Neuronal stem cell (in vitro differentiated cells): ENCODE data around the gene GPBAR1.
A peak's percentile ranks its signal among the peaks of the same experiment; 100 is the strongest.
"Not testable (repeated sequence)": the region's sequence is repeated elsewhere in the genome, so short reads cannot be mapped to it uniquely, and the experiment has no call there.

ENCODE experiments used
- DNase-seq: peaks from one replicate; pipeline ENCODE4 v3.0.0-alpha.2; 2013; ENCODE audit warnings: low spot score
- H2AFZ ChIP-seq: one replicate; pipeline ENCODE4 v1.6.1; 2013; ENCODE audit warnings: mild to moderate bottlenecking, low read length, inconsistent platforms
- H2AK5ac ChIP-seq: 2 replicates; pipeline ENCODE4 v1.6.1; 2013; ENCODE audit warnings: low read depth, mild to moderate bottlenecking, inconsistent platforms, low read length, moderate library complexity, mixed read lengths
- H2BK120ac ChIP-seq: 2 replicates; pipeline ENCODE4 v1.6.1; 2013; ENCODE audit warnings: low read depth, mild to moderate bottlenecking, inconsistent platforms, low read length, moderate library complexity, mixed read lengths
- H2BK12ac ChIP-seq: one replicate; pipeline ENCODE4 v1.6.1; 2013; ENCODE audit warnings: low read length, inconsistent platforms
- H2BK15ac ChIP-seq: 2 replicates; pipeline ENCODE4 v1.6.1; 2013; ENCODE audit warnings: mild to moderate bottlenecking, low read length, inconsistent platforms, mixed read lengths
- H2BK5ac ChIP-seq: one replicate; pipeline ENCODE4 v1.6.1; 2013; ENCODE audit warnings: inconsistent platforms, mild to moderate bottlenecking, low read length, moderate library complexity
- H3K14ac ChIP-seq: one replicate; pipeline ENCODE4 v1.6.1; 2013; ENCODE audit warnings: low read length, inconsistent platforms
- H3K18ac ChIP-seq: 2 replicates; pipeline ENCODE4 v1.6.1; 2013; ENCODE audit warnings: low read length, inconsistent platforms
- H3K23ac ChIP-seq: 2 replicates; pipeline ENCODE4 v1.6.1; 2013; ENCODE audit warnings: low read depth, mild to moderate bottlenecking, mixed read lengths, low read length, inconsistent platforms; ENCODE audit not compliant: poor library complexity
- H3K27ac ChIP-seq: replicated peaks from 3 replicates; pipeline ENCODE4 v1.5.1; 2013; ENCODE audit warnings: low read length, inconsistent platforms
- H3K27me3 ChIP-seq, 3 experiments: 2 replicates each; pipeline ENCODE4 v1.6.1; 2013; ENCODE audit warnings: low read length in 3 of 3, mild to moderate bottlenecking in 2 of 3, inconsistent platforms in 1 of 3, low read depth in 1 of 3, mixed read lengths in 1 of 3, moderate library complexity in 1 of 3; ENCODE audit not compliant: control insufficient read depth in 3 of 3, insufficient read depth in 3 of 3
- H3K36me3 ChIP-seq, 2 donors: replicated peaks in 1 of 2; 2 replicates each; pipeline ENCODE4 v1.6.1; 2013; ENCODE audit warnings: low read length in 2 of 2; ENCODE audit not compliant: control insufficient read depth in 2 of 2, insufficient read depth in 2 of 2
- H3K4ac ChIP-seq: 2 replicates; pipeline ENCODE4 v1.6.1; 2013; ENCODE audit warnings: inconsistent platforms, mild to moderate bottlenecking, low read length, moderate library complexity
- H3K4me1 ChIP-seq, 2 donors: 1 replicate in 1 of 2; 2 replicates in 1 of 2; pipeline ENCODE4 v1.6.1; 2013; ENCODE audit warnings: low read length in 2 of 2, low read depth in 1 of 2; ENCODE audit not compliant: control insufficient read depth in 2 of 2, insufficient read depth in 1 of 2
- H3K4me2 ChIP-seq: one replicate; pipeline ENCODE4 v1.6.1; 2013; ENCODE audit warnings: mild to moderate bottlenecking, low read length, inconsistent platforms; ENCODE audit not compliant: insufficient read depth, poor library complexity, severe bottlenecking
- H3K4me3 ChIP-seq, 2 donors: 2 replicates each; pipeline ENCODE4 v1.5.1; 2013; ENCODE audit warnings: low read length in 2 of 2, mild to moderate bottlenecking in 2 of 2, inconsistent platforms in 1 of 2, moderate library complexity in 1 of 2
- H3K79me1 ChIP-seq: one replicate; pipeline ENCODE4 v1.6.1; 2013; ENCODE audit warnings: low read depth, mild to moderate bottlenecking, inconsistent platforms, low read length, moderate library complexity
- H3K9ac ChIP-seq: one replicate; pipeline ENCODE4 v1.6.1; 2013; ENCODE audit warnings: mild to moderate bottlenecking, low read depth, low read length, inconsistent platforms; ENCODE audit not compliant: poor library complexity
- H3K9me3 ChIP-seq, 2 donors: replicated peaks in 1 of 2; 2 replicates each; pipeline versions ENCODE3 to v1.6.1; 2013; ENCODE audit warnings: low read length in 2 of 2, mild to moderate bottlenecking in 2 of 2, inconsistent platforms in 1 of 2, low read depth in 1 of 2, mixed read lengths in 1 of 2, moderate library complexity in 1 of 2; ENCODE audit not compliant: control insufficient read depth in 2 of 2, insufficient read depth in 1 of 2
- H4K8ac ChIP-seq: one replicate; pipeline ENCODE4 v1.6.1; 2013; ENCODE audit warnings: low read depth, mild to moderate bottlenecking, inconsistent platforms, low read length, moderate library complexity
- H4K91ac ChIP-seq: one replicate; pipeline ENCODE4 v1.6.1; 2013; ENCODE audit warnings: low read length, low read depth, mild to moderate bottlenecking, inconsistent platforms; ENCODE audit not compliant: poor library complexity
- WGBS, 2 donors: extraction: QIAGEN DNeasy Blood & Tissue Kit; methylation state at CpG; one replicate each; pipeline ENCODE4 v1.1.7; 2013; ENCODE audit warnings: missing lambda C conversion rate in 2 of 2, mixed read lengths in 1 of 2; ENCODE audit not compliant: insufficient read length in 2 of 2, insufficient replicate concordance in 1 of 2; ENCODE audit errors: extremely low coverage in 2 of 2; 5-methylcytosine and 5-hydroxymethylcytosine counted together

Gene GPBAR1

GRCh38 chr2:218273214-218273907 is 12.5 kb downstream of the GPBAR1 start:
- not testable (repeated sequence) for H3K9me3 ChIP-seq, H3K9ac ChIP-seq, H3K23ac ChIP-seq, H4K8ac ChIP-seq, H3K4ac ChIP-seq, H2BK12ac ChIP-seq, H3K4me3 ChIP-seq, H3K27ac ChIP-seq, H3K27me3 ChIP-seq, H2BK5ac ChIP-seq, H3K4me2 ChIP-seq, H3K4me1 ChIP-seq, H2AK5ac ChIP-seq, H3K14ac ChIP-seq, H2BK15ac ChIP-seq, H2BK120ac ChIP-seq, DNase-seq, H3K18ac ChIP-seq, H2AFZ ChIP-seq, H4K91ac ChIP-seq, H3K79me1 ChIP-seq
- WGBS, 2 donors, result no CpG with 5 or more reads among the region's 8 CpGs
- peaks cover 29 to 39% of the 10 kb centered on the region in 2 donors for H3K36me3 ChIP-seq

GRCh38 chr2:218273908-218274249 is 13.1 kb downstream of the GPBAR1 start:
- DNase-seq, result no peak
- no peak overlapping the region for H2BK12ac ChIP-seq
- peaks cover 30 to 39% of the 10 kb centered on the region in 2 donors for H3K36me3 ChIP-seq
- H2AFZ ChIP-seq, result no peak overlapping the region
- H3K18ac ChIP-seq, result no peak overlapping the region
- no peak overlapping the region for H2BK15ac ChIP-seq
- H3K27ac ChIP-seq, result no peak overlapping the region
- H3K9ac ChIP-seq, result no peak overlapping the region
- no peak overlapping the region for H3K4me3 ChIP-seq
- H2BK5ac ChIP-seq, result no peak overlapping the region
- H3K79me1 ChIP-seq, result peaks cover 8% of the 10 kb centered on the region
- no CpG with 5 or more reads among the region's 2 CpGs for WGBS, 2 donors
- peaks cover 8 to 10% of the 10 kb centered on the region in 2 donors for H3K4me1 ChIP-seq
- H3K4ac ChIP-seq, result no peak overlapping the region
- no peak overlapping the region for H2AK5ac ChIP-seq
- H2BK120ac ChIP-seq, result no peak overlapping the region
- no peak overlapping the region for H3K14ac ChIP-seq
- no peak overlapping the region for H4K91ac ChIP-seq
- no peak overlapping the region for H3K23ac ChIP-seq
- H3K4me2 ChIP-seq, result no peak overlapping the region
- H3K9me3 ChIP-seq, result no peaks in the 10 kb centered on the region
- H4K8ac ChIP-seq, result no peak overlapping the region
- no peaks in the 10 kb centered on the region for H3K27me3 ChIP-seq

- Histone ChIP-seq H3K9ac (no peak overlapping the region), H2BK5ac (no peak overlapping the region), H2AFZ (no peak overlapping the region), H3K4me3 (no peak overlapping the region), H3K79me1 (peaks cover 3% of the 10 kb centered on the region), H2BK15ac (no peak overlapping the region), H3K4ac (no peak overlapping the region), H3K23ac (no peak overlapping the region), H3K14ac (no peak overlapping the region), H3K4me2 (no peak overlapping the region), H3K27ac (no peak overlapping the region), H3K36me3 (peaks cover 31 to 39% of the 10 kb centered on the region in 2 donors), H4K91ac (no peak overlapping the region), H3K18ac (peak overlapping the region; percentile 35), H3K4me1 (peaks cover 5 to 7% of the 10 kb centered on the region in 2 donors), H3K27me3 (no peaks in the 10 kb centered on the region), H2AK5ac (no peak overlapping the region), H4K8ac (no peak overlapping the region), H2BK12ac (no peak overlapping the region), H3K9me3 (no peaks in the 10 kb centered on the region), H2BK120ac (no peak overlapping the region)
- no CpG with 5 or more reads among the region's 4 CpGs for WGBS, 2 donors
- DNase-seq, result no peak
These were observed 13.8 kb downstream of the GPBAR1 start for GRCh38 chr2:218274586-218274985.

- H3K23ac ChIP-seq, result no peak overlapping the region
- H4K91ac ChIP-seq, result peak overlapping the region; percentile 35
- peaks cover 31 to 39% of the 10 kb centered on the region in 2 donors for H3K36me3 ChIP-seq
- H3K27me3 ChIP-seq, result no peaks in the 10 kb centered on the region
- peaks cover 1% of the 10 kb centered on the region for H3K79me1 ChIP-seq
- H2BK15ac ChIP-seq, result no peak overlapping the region
- no peak overlapping the region for H3K14ac ChIP-seq
- no peaks in the 10 kb centered on the region for H3K9me3 ChIP-seq
- H2AK5ac ChIP-seq, result no peak overlapping the region
- no peak overlapping the region for H3K4ac ChIP-seq
- DNase-seq, result no peak
- H3K9ac ChIP-seq, result peak overlapping the region; percentile 10
- H2AFZ ChIP-seq, result no peak overlapping the region
- WGBS, 2 donors, result no CpG with 5 or more reads among the region's 9 CpGs
- no peak overlapping the region for H3K4me2 ChIP-seq
- no peak overlapping the region for H2BK12ac ChIP-seq
- H3K4me3 ChIP-seq, result no peak overlapping the region
- no peak overlapping the region for H3K27ac ChIP-seq
- no peak overlapping the region for H2BK5ac ChIP-seq
- H4K8ac ChIP-seq, result no peak overlapping the region
- H3K18ac ChIP-seq, result no peak overlapping the region
- H2BK120ac ChIP-seq, result no peak overlapping the region
- H3K4me1 ChIP-seq, result peaks cover 5 to 7% of the 10 kb centered on the region in 2 donors
These were observed 14.7 kb downstream of the GPBAR1 start for GRCh38 chr2:218275371-218276072.
